Astrocyte of the cerebellum (primary cell): Measurements from ENCODE around the gene FARSB.
"Not testable (repeated sequence)": the region's sequence is repeated elsewhere in the genome, so short reads cannot be mapped to it uniquely, and the experiment has no call there.

Experiments used
- DNase-seq: peaks from one replicate; pipeline ENCODE4 v3.0.0-alpha.2; 2011; ENCODE audit warnings: low read depth
- H3K4me3 ChIP-seq: 2 replicates; pipeline ENCODE4 v1.5.1; 2011; ENCODE audit warnings: mild to moderate bottlenecking, low read depth, low read length, moderate library complexity
- CTCF ChIP-seq: IDR thresholded peaks from 2 replicates; pipeline ENCODE4 v1.5.1; 2012; ENCODE audit warnings: low read length, low read depth, moderate library complexity, mild to moderate bottlenecking; ENCODE audit errors: missing control alignments
- in situ Hi-C: cut with HindIII; loops from 2 replicates; pipeline ENCODE4 v1.10.0; 2017; ENCODE audit warnings: low sequenced_read_pairs

The FARSB gene

DNA sequence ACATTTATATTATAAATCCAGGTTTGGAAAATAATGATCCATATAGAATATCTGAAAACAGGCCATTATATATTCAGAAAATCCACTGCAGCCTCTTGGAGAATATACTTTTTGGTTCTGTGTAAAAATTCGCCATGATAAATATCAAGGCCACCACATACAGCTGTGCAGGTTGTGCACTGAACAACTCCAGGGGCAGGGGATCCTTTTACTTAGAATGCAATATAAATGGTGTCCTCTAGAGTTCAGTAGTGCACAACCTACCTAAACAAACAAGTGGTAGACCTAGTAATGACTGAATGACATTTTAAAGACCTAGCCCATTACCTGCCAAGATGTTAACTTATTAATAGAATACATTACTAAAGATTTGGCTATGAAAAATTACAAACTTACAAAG lies 37.9 kb upstream of the FARSB start:
- in situ Hi-C loops: no loop called here
- DNase-seq: no peak
- no peak for TF ChIP-seq CTCF
- H3K4me3 ChIP-seq: no peak overlapping the region

GRCh38 chr2:222693413-222693812 lies 37.5 kb upstream of the FARSB start:
- in situ Hi-C loops, H3K4me3 ChIP-seq, DNase-seq: not testable (repeated sequence)

DNA sequence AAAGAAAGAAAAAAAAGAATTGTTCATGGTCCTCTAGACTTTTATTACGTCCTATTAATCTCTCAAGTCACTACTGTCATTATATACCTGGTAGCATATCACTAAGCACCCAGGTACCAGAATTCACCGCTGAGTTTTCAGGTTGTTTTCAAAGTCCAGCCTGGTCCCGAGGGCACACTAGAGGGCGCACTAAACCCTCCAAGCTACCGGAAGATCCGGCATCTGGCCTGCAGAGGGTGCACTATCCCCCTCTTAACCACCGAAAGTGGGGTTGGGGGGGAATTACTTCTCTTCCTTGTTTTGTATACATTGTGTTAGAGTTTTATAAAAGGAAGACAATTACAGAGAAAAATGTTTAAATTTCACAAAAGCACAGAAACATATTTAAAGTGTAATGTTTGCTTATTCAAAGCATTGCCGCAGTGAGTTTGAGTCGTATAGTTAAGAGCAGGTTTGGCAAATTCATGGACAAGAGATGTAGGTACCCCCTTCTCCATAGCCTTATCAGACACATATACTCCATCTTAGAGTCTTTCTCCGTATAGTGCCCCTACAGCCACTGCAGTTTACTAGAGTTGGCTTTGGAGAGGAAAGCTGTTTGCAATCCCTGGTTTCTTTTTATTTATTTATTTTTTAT lies 34.8 kb upstream of the FARSB start:
- in situ Hi-C loops: no loop called here
- no peak overlapping the region for H3K4me3 ChIP-seq
- TF ChIP-seq CTCF: peak; percentile 100
- DNase-seq: peak; percentile 49

GRCh38 chr2:222689322-222689721 lies 33.4 kb upstream of the FARSB start:
- in situ Hi-C loops: no loop called here

GRCh38 chr2:222688917-222689316 lies 33.0 kb upstream of the FARSB start:
- TF ChIP-seq CTCF: no peak
- H3K4me3 ChIP-seq: no peak overlapping the region
- in situ Hi-C loops: no loop called here
- DNase-seq: peak; percentile 18

More at GRCh38 chr2:222689322-222689721, 33.4 kb upstream of the FARSB start:
- no peak for TF ChIP-seq CTCF
- no peak for DNase-seq
- H3K4me3 ChIP-seq: no peak overlapping the region

DNA sequence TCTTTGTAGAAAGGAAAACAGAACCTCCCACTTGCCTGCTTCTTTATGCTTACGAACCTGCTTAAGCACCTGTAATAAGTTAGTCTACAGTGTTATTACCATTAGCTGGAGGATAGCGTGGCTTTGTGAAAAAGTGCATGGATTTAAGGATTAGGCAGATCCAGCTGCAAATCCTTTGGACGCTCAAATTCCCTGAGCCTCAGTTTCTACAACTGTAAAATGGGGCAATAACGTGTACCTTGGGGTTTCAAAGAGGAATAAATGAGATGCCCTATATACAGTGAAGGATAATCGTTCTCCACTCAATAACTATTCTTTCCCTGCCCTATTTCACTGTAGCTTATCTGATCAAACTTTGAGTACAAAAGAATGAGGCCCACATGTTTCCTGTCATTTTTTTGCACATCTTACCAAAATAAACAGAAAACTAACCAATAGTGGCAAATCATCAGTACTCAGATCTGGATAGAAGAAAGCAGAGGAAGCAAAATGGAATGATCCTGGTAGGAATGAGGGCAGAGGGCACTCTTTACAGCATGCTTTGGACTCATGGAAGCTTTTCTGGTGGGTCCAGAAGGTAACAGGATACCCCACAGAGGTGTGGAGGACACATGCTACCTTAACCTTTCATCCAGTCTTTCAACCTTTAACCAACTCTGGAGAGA lies 30.3 kb upstream of the FARSB start:
- no peak for DNase-seq
- no peak for TF ChIP-seq CTCF
- in situ Hi-C loops: no loop called here
- H3K4me3 ChIP-seq: no peak overlapping the region

- no peak overlapping the region for H3K4me3 ChIP-seq
- in situ Hi-C loops: no loop called here
- TF ChIP-seq CTCF: no peak
- DNase-seq: no peak
These were observed 27.9 kb upstream of the FARSB start for GRCh38 chr2:222683805-222684204.
